B cell (primary cell): ENCODE data around the gene FAM168B. TPM values are rescaled to one million over a fixed set of nuclear protein-coding genes. Genes with fewer than 3 reads are reported as not detected.

Experiments used
- ATAC-seq: fragments of 200-7000 bp; cut with Tn5 transposase; one replicate; pipeline ENCODE4 v1.10.0; 2021; ENCODE audit warnings: low read depth, mild to moderate bottlenecking, moderate number of reproducible peaks, moderate library complexity
- CTCF ChIA-PET: fragments of 350-600 bp; sonication (Branson Sonifier 250); formaldehyde crosslinking; loops from one replicate; lab custom pipeline; 2021; ENCODE audit warnings: antibody characterized with exemption, inconsistent platforms; lab: Charles Lee
- POLR2A ChIA-PET: fragments of 350-600 bp; sonication (Branson Sonifier 250); formaldehyde crosslinking; loops from one replicate; lab custom pipeline; 2021; ENCODE audit warnings: antibody characterized with exemption; lab: Charles Lee
- DNase-seq: peaks from one replicate; pipeline ENCODE4 v3.0.0; 2013
- H2AFZ ChIP-seq: 2 replicates; pipeline ENCODE4 v1.6.1; 2012; ENCODE audit warnings: mild to moderate bottlenecking, low read depth, low read length; ENCODE audit not compliant: insufficient read depth, poor library complexity, severe bottlenecking
- H3K27ac ChIP-seq, 2 donors: 1 replicate in 1 of 2; 2 replicates in 1 of 2; pipeline ENCODE4 v1.5.1; 2012 to 2013; ENCODE audit warnings: low read length in 2 of 2, mild to moderate bottlenecking in 2 of 2, moderate library complexity in 1 of 2
- H3K27me3 ChIP-seq, 4 experiments: fragments of 200-600 bp in 1 of 4; sonication (generic) in 1 of 4; replicated peaks in 1 of 4; 1 replicate in 2 of 4; 2 replicates in 2 of 4; pipeline versions ENCODE4 v1.6.1 to v1.7.0; 2013 to 2016; ENCODE audit warnings: low read length in 3 of 4, mild to moderate bottlenecking in 2 of 4, mixed read lengths in 1 of 4, moderate library complexity in 1 of 4; ENCODE audit not compliant: insufficient read depth in 4 of 4, control insufficient read depth in 3 of 4; ENCODE audit errors: control extremely low read depth in 1 of 4
- H3K36me3 ChIP-seq, 2 experiments: replicated peaks in 1 of 2; 1 replicate in 1 of 2; 2 replicates in 1 of 2; pipeline versions ENCODE4 v1.6.1 to v1.7.1; 2013; ENCODE audit warnings: low read length in 1 of 2; ENCODE audit not compliant: insufficient read depth in 2 of 2, control insufficient read depth in 1 of 2; ENCODE audit errors: control extremely low read depth in 1 of 2, extremely low read depth in 1 of 2
- H3K4me1 ChIP-seq, 2 donors: fragments of 200-600 bp in 1 of 2; sonication (generic) in 1 of 2; 1 replicate in 1 of 2; 2 replicates in 1 of 2; pipeline versions ENCODE4 v1.5.1 to v1.6.1; 2013 to 2017; ENCODE audit warnings: low read length in 2 of 2; ENCODE audit not compliant: control insufficient read depth in 2 of 2, insufficient read depth in 2 of 2
- H3K4me2 ChIP-seq: replicated peaks from 2 replicates; pipeline ENCODE3; 2012; ENCODE audit warnings: mild to moderate bottlenecking, low read depth, low read length; ENCODE audit not compliant: poor library complexity, severe bottlenecking
- H3K4me3 ChIP-seq, 5 experiments: fragments of 200-600 bp in 1 of 5; sonication (generic) in 1 of 5; 1 replicate in 3 of 5; 2 replicates in 2 of 5; pipeline versions ENCODE4 v1.5.1 to v1.7.0; 2011 to 2016; ENCODE audit warnings: low read length in 4 of 5, mild to moderate bottlenecking in 4 of 5, low read depth in 2 of 5, control low read depth in 1 of 5, moderate library complexity in 1 of 5; ENCODE audit not compliant: insufficient read depth in 1 of 5; ENCODE audit errors: control extremely low read depth in 1 of 5, extremely low read depth in 1 of 5
- H3K79me2 ChIP-seq: fragments of 200-600 bp; sonication (generic); one replicate; pipeline ENCODE4 v1.6.0; 2016; ENCODE audit warnings: low read length; ENCODE audit not compliant: control insufficient read depth, insufficient read depth
- H3K9ac ChIP-seq: fragments of 200-600 bp; sonication (generic); 2 replicates; pipeline ENCODE4 v1.6.1; 2017; ENCODE audit warnings: mild to moderate bottlenecking, low read length, moderate library complexity
- H3K9me3 ChIP-seq, 3 donors: one replicate each; pipeline versions ENCODE4 v1.6.1 to v1.7.1; 2013; ENCODE audit warnings: low read length in 2 of 3; ENCODE audit not compliant: control insufficient read depth in 2 of 3, insufficient read depth in 1 of 3; ENCODE audit errors: control extremely low read depth in 1 of 3
- H4K20me1 ChIP-seq: 2 replicates; pipeline ENCODE4 v1.6.0; 2012; ENCODE audit warnings: mild to moderate bottlenecking, low read length; ENCODE audit not compliant: insufficient read depth, control insufficient read depth, poor library complexity, severe bottlenecking
- H3K27ac Mint-ChIP-seq: one replicate; pipeline ENCODE4 v1.8.0; 2021; ENCODE audit warnings: mixed read lengths
- H3K27me3 Mint-ChIP-seq: one replicate; pipeline ENCODE4 v1.8.0; 2021; ENCODE audit warnings: mixed read lengths
- H3K4me1 Mint-ChIP-seq: one replicate; pipeline ENCODE4 v1.8.0; 2021; ENCODE audit warnings: mixed read lengths
- H3K4me3 Mint-ChIP-seq: one replicate; pipeline ENCODE4 v1.8.0; 2021; ENCODE audit warnings: mixed read lengths
- H3K9me3 Mint-ChIP-seq: one replicate; pipeline ENCODE4 v1.8.0; 2022; ENCODE audit warnings: mixed read lengths; ENCODE audit not compliant: insufficient read depth
- CTCF ChIP-seq: fragments of 200-600 bp; IDR thresholded peaks from one replicate; pipeline ENCODE4 v1.8.0; 2022; ENCODE audit warnings: antibody characterized with exemption, mild to moderate bottlenecking
- EZH2 ChIP-seq: IDR thresholded peaks from 2 replicates; pipeline ENCODE4 v1.6.1; 2012; ENCODE audit warnings: borderline replicate concordance, low read depth, mild to moderate bottlenecking, moderate library complexity, low read length; ENCODE audit not compliant: insufficient read depth, poor library complexity, severe bottlenecking
- WGBS: methylation state at CpG from one replicate; pipeline ENCODE4 v1.1.5; 2013; ENCODE audit warnings: missing lambda C conversion rate; ENCODE audit not compliant: insufficient coverage; 5-methylcytosine and 5-hydroxymethylcytosine counted together
- intact Hi-C: fragments of 100-400 bp; cut with micrococcal nuclease; formaldehyde crosslinking; loops from one replicate; pipeline ENCODE4 v1.10.0; 2022
- polyA plus RNA-seq: library from polyadenylated mRNA; depleted of rRNA; stranded (reverse); fragments of >200 nt; gene quantifications from 2 replicates; pipeline ENCODE4 v1.2.3, GENCODE V29; 2012
- total RNA-seq, 2 donors: library from RNA; stranded (reverse); fragments of 120-200 nt in 1 of 2; gene quantifications; 1 replicate in 1 of 2; 2 replicates in 1 of 2; pipeline versions ENCODE4 v1.2.3 to v1.2.4, GENCODE V29; 2013 to 2022

The FAM168B gene
- total and polyA plus RNA-seq, 2 donors (not counting 1 experiment from before 2014, with no cell fraction given): 38.6 to 70.5 TPM

- WGBS: 50% methylated on average over 1 of the region's 6 CpGs
- ATAC-seq (no peak), DNase-seq (no peak)
- Histone ChIP-seq H3K4me2 (no peak overlapping the region), H2AFZ (no peak overlapping the region), H3K27ac (no peak overlapping the region), H3K9ac (no peak overlapping the region), H3K9me3 (peaks cover 0 to 3% (median 0%) of the 10 kb centered on the region in 3 donors), H3K27me3 (peaks cover 0 to 5% (median 1%) of the 10 kb centered on the region in 4 experiments), H3K4me3 (no peak overlapping the region), H4K20me1 (no peaks in the 10 kb centered on the region), H3K36me3 (no peaks in the 10 kb centered on the region), H3K4me1 (no peaks in the 10 kb centered on the region), H3K79me2 (no peaks in the 10 kb centered on the region)
- intact Hi-C loops: no loop called here
- Mint-ChIP-seq H3K4me1 (no peaks in the 10 kb centered on the region), H3K27me3 (peaks cover 29% of the 10 kb centered on the region), H3K9me3 (no peaks in the 10 kb centered on the region), H3K4me3 (no peak overlapping the region), H3K27ac (no peak overlapping the region)
- ChIA-PET CTCF (no interaction called here), POLR2A (no interaction called here)
- TF ChIP-seq EZH2: no peak
- no peak for TF ChIP-seq CTCF
Observed at GRCh38 chr2:131009713-131010475, 83.4 kb downstream of the FAM168B start.

- CTCF ChIA-PET: no interaction called here
- H3K4me3 Mint-ChIP-seq: no peak overlapping the region
- Histone ChIP-seq H3K27me3 (peaks cover 0 to 5% (median 1%) of the 10 kb centered on the region in 4 experiments), H4K20me1 (no peaks in the 10 kb centered on the region), H3K27ac (no peak overlapping the region), H3K79me2 (no peaks in the 10 kb centered on the region), H3K9me3 (peaks cover 0 to 3% (median 0%) of the 10 kb centered on the region in 3 donors), H3K4me1 (no peaks in the 10 kb centered on the region), H3K36me3 (no peaks in the 10 kb centered on the region), H2AFZ (no peak overlapping the region), H3K4me2 (no peak overlapping the region), H3K9ac (no peak overlapping the region), H3K4me3 (no peak overlapping the region)
- DNase-seq (no peak), ATAC-seq (no peak)
- no peak overlapping the region for H3K27ac Mint-ChIP-seq
- no peaks in the 10 kb centered on the region for H3K9me3 Mint-ChIP-seq
- intact Hi-C loops: no loop called here
- peaks cover 21% of the 10 kb centered on the region for H3K27me3 Mint-ChIP-seq
- no peaks in the 10 kb centered on the region for H3K4me1 Mint-ChIP-seq
- POLR2A ChIA-PET: no interaction called here
- no peak for TF ChIP-seq EZH2
- no peak for TF ChIP-seq CTCF
- no CpG with 5 or more reads among the region's 1 CpG for WGBS
Observed at GRCh38 chr2:131008967-131009366, 84.3 kb downstream of the FAM168B start.
